HG03354 (cell line): ENCODE data around the gene CCDC192.

Source experiments
- ATAC-seq: cut with Tn5 transposase; IDR thresholded peaks from one replicate; pipeline ENCODE4 v1.9.1; 2021; ENCODE audit warnings: mild to moderate bottlenecking; ENCODE audit not compliant: unreplicated experiment, poor library complexity, severe bottlenecking

The CCDC192 gene

GRCh38 chr5:127909066-127909465 lies 205.9 kb downstream of the CCDC192 start:
- peak; percentile 90 for ATAC-seq

- ATAC-seq: no peak
Observed at GRCh38 chr5:127909821-127910220, 206.6 kb downstream of the CCDC192 start.

GRCh38 chr5:127910307-127910956 lies 207.2 kb downstream of the CCDC192 start:
- no peak for ATAC-seq

GRCh38 chr5:127911619-127912018 lies 208.4 kb downstream of the CCDC192 start:
- no peak for ATAC-seq

GRCh38 chr5:127912411-127912810 lies 209.2 kb downstream of the CCDC192 start:
- ATAC-seq: no peak

- ATAC-seq: no peak
Observed at GRCh38 chr5:127916885-127917573, 213.8 kb downstream of the CCDC192 start.

- ATAC-seq: no peak
Observed at GRCh38 chr5:127919006-127919796, 216.0 kb downstream of the CCDC192 start.

- no peak for ATAC-seq
Observed at GRCh38 chr5:127919818-127920217, 216.6 kb downstream of the CCDC192 start.

- no peak for ATAC-seq
Observed at GRCh38 chr5:127920936-127921335, 217.7 kb downstream of the CCDC192 start.

- no peak for ATAC-seq
Observed at GRCh38 chr5:127922603-127923002, 219.4 kb downstream of the CCDC192 start.

GRCh38 chr5:127923804-127924570 lies 220.8 kb downstream of the CCDC192 start:
- no peak for ATAC-seq

GRCh38 chr5:127924606-127925005 lies 221.4 kb downstream of the CCDC192 start:
- ATAC-seq: no peak

- no peak for ATAC-seq
Observed at GRCh38 chr5:127925916-127926315, 222.7 kb downstream of the CCDC192 start.

GRCh38 chr5:127926974-127927373 lies 223.8 kb downstream of the CCDC192 start:
- ATAC-seq: no peak

- no peak for ATAC-seq
Observed at GRCh38 chr5:127928053-127928452, 224.9 kb downstream of the CCDC192 start.

- no peak for ATAC-seq
Observed at GRCh38 chr5:127930311-127930710, 227.1 kb downstream of the CCDC192 start.

- no peak for ATAC-seq
Observed at GRCh38 chr5:127931396-127931795, 228.2 kb downstream of the CCDC192 start.

GRCh38 chr5:127933348-127933747 lies 230.2 kb downstream of the CCDC192 start:
- ATAC-seq: no peak

- ATAC-seq: no peak
Observed at GRCh38 chr5:127934791-127935256, 231.6 kb downstream of the CCDC192 start.

- ATAC-seq: no peak
Observed at GRCh38 chr5:127935398-127935797, 232.2 kb downstream of the CCDC192 start.
